SK-N-DZ (cell line): ENCODE measurements around the gene TPCN2.

ENCODE experiments used
- DNase-seq: peaks from one replicate; pipeline ENCODE4 v3.0.0-alpha.2; 2015; ENCODE audit warnings: low spot score

TPCN2 gene

GRCh38 chr11:69037074-69037473, 11.7 kb upstream of the TPCN2 start:
- no peak for DNase-seq

DNA sequence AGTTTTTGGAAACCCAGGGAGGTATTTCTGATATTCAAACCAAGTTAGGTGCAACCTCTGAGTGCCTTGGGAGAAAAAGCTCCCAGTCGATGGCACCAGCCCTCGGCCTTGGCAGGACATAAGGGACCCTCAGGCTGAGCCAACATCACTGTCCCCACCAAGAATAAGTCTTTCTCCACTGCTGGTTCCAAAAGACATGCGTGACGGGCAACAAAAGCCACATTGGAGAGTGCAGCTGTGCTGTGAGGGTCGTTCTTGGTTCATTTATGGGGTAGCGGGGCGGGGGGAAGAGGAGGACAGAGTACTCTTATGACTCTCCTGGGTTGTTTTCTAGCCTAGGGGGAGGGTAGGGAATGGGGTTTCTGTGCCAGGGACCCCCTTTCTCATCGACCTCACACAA, 11.2 kb upstream of the TPCN2 start:
- DNase-seq: no peak

DNA sequence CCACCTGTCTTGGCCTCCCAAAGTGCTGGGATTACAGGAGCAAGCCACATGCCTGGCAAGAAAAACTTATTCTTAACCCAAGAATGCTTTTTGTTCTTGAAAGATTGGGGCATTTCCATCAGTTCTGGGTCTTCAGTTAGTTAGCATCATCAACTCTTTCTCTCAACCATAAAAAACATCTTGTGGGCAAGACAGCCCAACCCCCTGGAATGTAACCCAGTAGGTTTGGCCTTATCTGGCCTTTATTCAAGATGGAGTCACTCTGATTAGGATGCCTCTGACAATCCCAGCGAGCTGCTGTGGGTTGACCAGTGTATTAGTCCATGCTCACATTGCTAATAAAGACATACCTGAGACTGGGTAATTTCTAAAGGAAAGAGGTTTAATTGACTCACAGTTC, 9.2 kb upstream of the TPCN2 start:
- DNase-seq: no peak

DNA sequence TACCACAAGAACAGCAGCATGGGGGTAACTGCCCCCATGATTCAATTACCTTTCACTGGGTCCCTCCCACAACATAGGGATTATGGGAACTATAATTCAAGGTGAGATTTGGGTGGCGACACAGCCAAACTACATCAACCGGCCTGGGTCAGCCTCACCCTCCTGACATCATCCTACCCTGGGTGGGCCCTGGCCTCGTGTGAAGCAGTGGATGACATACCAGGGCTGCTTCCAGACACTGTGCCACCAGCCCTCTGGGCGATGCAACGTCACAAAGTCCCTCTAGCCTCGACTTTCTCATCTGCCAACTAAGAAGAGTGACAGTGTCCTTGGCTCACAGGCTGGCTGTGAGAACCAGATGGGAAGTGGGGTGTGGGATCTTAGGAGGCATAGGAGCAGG, 8.7 kb upstream of the TPCN2 start:
- DNase-seq: no peak

- DNase-seq: no peak
These were observed 8.0 kb upstream of the TPCN2 start for GRCh38 chr11:69040581-69041260.

DNA sequence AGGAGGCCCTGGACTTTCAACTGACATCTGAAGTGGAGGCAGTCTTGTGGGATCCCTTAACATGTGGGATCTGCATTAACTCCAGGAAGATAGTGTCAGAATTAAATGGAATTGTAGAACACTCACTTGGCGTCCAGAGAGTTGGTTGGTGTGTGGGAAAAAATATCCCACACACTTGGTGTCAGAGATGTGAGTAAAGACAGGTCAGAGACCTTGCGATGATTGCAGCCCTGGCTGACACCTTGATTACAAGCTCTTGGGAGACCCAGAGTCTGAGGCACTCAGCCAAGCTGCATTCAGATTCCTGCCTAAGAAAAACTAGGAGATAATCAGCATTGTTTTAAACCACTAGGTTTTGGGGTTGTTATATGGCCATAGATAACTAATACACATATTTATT, 7.2 kb upstream of the TPCN2 start:
- DNase-seq: no peak

DNA sequence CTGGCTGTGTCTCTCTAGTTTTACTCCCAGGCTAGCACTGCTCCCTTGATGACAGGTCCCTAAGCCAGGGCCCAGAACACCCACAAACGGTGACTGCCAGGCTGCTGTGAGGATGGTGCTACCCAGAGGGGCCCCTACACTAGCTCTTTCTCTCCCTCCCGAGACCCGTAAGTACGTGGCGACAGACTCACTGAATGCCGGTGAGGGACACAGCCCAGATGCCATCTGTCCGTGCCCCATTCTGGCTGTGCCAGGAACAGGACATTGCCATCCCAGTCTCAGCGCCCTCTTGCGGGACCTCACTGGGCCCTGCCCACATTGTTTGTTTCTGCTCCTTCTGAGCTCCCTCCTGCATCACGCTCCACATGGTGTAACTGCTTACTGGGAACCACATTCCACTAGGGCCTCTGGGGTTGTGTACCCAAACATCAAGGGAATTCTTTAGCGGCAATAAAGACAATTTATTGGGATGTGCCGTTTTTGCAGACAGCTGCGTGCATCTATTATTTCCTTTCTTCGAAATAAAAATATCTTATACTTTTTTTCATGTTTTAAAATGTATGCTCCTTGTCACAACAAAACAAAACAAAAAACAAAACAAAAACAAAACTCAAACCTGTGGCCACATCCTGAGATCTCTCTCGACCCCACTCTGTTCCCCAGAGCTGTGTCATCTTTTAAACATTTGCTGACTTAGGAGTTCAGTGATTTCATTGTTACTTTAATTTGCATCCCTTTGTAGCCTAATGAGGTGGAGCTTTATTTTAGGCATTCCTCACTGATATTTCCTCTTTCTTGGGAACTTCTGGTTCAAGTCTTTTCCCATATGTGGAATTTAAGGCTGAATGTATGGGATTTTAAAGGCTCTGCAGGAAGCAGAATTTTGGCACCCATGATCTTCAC, 4.4 kb upstream of the TPCN2 start:
- peak; percentile 37 for DNase-seq

DNA sequence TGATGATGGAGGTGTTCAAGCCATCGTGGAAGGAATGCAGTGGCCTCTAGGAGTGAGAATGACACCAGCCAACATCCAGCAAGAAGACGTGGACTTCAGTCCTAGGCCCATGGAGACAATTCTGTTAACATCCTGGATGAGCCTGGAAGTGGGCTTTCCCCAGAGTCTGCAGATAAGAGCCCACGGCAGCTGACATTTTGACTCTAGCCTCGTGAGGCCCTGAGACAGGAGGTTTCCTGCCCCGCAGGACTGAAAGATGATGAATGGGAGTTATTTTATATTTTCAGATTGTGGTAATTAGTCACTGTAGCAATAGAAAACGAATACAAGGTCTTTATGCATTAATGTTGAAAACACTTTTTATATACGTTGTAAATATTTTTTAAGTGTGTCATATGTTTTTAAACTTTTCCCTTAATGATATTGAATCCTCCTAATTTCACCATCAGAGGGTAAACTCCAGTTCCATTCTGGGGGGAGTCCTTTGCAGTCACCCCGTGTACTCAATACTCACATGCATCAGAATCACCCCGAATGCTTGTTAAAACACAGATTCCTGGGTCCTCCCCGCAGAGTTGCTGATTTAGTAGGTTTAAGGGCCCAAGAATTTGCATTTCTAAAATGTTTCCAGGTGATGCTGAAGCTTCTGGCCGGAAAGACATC, 570 bp upstream of the TPCN2 start:
- no peak for DNase-seq

GRCh38 chr11:69049490-69049867, 747 bp downstream of the TPCN2 start:
- DNase-seq: no peak

- DNase-seq: no peak
These were observed 2.1 kb downstream of the TPCN2 start for GRCh38 chr11:69050592-69051380.

GRCh38 chr11:69051381-69052342, 2.9 kb downstream of the TPCN2 start:
- DNase-seq: no peak

DNA sequence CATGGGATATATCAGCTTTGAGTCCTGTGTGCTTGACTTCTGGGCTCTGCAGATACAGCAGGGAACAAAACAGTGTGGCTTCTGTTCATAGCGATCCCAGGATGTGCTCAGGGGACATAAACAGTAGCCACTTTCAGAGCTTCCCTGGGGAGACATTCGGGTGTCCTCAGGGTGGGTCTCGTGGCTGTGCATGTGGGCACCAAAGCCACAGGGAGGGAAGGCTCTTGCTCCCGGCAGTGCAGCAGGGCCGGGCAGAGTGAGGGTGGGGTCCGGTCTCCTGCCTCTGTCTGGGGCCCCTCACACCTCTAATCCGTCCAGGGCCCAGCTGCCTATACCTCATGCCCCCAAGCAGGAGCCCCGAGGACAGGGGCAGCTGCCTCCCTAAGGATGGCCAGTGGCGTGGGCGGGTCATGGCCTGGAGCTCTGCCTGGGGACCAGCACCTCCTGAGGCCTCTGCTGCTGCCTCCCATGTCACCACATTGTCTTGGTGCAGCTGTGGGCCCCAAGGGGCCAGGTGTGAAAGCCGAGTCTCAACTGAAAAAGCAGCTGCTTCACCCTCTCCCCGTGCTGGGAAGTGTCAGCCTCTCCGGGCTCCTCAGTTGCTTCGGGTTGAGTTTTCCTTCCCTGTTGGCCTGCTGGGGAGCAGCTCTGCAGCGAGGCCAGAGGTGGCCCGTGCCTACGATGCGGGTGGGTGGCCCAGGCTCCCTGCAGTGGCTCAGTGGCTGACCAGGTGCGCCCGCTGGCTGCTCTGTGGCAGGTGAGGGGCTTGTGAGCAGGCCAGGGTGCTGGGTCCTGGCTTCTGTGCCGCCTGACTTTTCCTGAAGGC, 3.8 kb downstream of the TPCN2 start:
- no peak for DNase-seq

GRCh38 chr11:69053169-69053477, 4.4 kb downstream of the TPCN2 start:
- DNase-seq: no peak

GRCh38 chr11:69053546-69054396, 5.0 kb downstream of the TPCN2 start:
- DNase-seq: no peak

DNA sequence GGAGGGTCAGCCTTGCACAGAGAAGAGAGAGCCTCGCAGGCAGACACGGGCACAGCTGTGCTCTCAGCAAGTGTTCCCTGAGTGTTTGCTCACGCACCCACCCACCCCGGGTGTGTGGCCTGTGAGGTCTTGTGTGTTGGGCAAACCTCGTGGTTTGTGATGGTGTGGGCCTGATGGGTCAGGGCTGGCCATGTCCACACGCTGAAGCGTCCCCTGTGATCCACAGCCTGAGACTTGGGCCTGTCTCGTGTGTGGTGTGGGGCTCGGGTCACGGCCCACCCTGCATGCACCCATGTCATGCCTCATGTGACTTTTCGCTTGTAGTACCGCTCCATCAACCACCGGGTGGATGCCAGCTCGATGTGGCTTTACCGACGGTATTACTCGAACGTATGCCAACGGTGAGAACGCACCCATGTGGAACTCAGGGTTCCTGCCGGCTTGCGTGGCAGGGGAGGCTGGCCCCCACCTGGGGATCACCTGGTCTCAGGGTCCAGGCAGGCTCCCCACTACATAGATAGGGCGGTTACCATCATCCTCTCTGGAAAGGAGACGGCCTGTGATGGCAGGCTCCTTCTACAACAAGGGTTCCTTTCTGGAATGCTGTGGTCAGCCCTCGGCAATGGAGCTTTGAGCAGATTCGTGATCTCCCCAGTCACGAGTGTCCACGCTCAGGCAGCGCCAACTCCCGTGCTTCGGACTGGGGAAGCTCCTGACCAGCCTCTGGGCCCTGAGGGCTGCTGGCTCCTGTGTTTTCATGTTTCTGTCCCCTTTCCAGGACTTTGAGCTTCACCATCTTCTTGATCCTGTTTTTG, 5.9 kb downstream of the TPCN2 start:
- no peak for DNase-seq

DNA sequence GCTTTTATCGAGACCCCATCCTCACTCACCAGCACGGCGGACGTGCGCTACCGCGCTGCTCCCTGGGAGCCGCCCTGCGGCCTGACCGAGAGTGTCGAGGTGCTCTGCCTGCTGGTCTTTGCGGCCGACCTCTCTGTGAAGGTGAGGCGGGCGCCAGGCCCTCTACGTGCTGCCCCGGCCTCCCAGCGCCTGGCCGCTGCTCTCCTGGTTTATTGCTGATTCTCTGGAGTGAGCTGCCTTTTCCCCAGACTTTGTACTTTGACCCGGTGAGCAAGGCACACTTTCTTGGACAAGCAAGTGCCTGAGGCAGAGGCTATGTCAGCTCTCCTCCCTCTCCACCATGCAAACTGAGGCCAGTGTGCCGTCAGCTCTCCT, 6.5 kb downstream of the TPCN2 start:
- DNase-seq: no peak

DNA sequence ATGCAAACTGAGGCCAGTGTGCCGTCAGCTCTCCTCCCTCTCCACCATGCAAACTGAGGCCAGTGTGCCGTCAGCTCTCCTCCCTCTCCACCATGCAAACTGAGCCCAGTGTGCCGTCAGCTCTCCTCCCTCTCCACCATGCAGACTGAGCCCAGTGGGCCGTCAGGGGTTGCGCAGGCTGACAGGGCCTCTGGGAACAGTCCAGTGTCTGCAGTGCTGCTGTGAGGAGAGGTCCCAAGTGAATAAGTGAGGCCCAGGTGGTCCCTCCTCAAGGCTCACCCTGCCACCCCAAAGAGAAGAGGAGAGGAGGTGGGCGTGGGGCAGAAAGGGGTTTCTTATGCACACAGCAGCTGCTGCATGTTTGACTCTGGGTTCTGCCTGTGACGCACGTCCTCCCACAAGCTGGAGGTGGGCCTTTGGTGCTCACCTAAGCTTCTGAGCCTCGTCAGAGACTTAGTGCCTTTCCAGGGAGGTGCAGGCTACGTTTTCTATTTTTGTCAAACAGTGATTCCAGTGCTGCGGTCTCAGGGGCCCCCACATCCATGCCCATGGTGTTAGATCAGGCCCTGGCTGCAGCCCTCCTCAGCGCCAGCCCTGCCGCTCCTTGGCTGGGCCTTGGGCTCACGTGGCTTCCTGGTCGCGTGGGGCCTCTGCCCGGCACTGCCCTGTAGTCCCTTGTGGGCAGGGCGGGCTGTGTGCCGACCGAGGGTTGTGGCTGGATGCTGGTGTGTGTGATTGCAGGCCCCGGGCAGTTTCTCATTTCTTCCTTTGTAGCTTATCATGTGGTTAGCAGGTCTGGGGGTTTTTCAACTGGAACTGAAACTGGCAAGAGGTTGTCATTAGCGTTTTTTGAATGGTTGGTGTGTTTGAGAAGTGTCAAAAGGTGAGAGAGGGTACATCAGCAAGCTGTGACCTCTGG, 7.1 kb downstream of the TPCN2 start:
- DNase-seq: no peak
